ENCODE measurements around the gene REXO1.
"Not testable (repeated sequence)": the region's sequence is repeated elsewhere in the genome, so short reads cannot be mapped to it uniquely, and the experiment has no call there.

The REXO1 gene

GRCh38 chr19:1875265-1875645 is 27.0 kb upstream of the REXO1 start:
- not testable (repeated sequence) for H3K27me3 ChIP-seq (ENCODE audit: insufficient read depth, low read length); H3K4me1 ChIP-seq (ENCODE audit: control insufficient read depth, insufficient read depth, low read length, unreplicated experiment); H3K36me3 ChIP-seq (ENCODE audit: insufficient read depth, low read length); H2AFZ ChIP-seq (ENCODE audit: low read length, unreplicated experiment)
- Histone ChIP-seq H3K79me2 (ENCODE audit: control insufficient read depth, insufficient read depth, low read length, unreplicated experiment) (peaks cover 40% of the 10 kb centered on the region), H3K27ac (ENCODE audit: low read depth, low read length) (peak overlapping the region; percentile 87), H3K4me3 (ENCODE audit: low read depth, low read length) (peak overlapping the region; percentile 94)

DNA sequence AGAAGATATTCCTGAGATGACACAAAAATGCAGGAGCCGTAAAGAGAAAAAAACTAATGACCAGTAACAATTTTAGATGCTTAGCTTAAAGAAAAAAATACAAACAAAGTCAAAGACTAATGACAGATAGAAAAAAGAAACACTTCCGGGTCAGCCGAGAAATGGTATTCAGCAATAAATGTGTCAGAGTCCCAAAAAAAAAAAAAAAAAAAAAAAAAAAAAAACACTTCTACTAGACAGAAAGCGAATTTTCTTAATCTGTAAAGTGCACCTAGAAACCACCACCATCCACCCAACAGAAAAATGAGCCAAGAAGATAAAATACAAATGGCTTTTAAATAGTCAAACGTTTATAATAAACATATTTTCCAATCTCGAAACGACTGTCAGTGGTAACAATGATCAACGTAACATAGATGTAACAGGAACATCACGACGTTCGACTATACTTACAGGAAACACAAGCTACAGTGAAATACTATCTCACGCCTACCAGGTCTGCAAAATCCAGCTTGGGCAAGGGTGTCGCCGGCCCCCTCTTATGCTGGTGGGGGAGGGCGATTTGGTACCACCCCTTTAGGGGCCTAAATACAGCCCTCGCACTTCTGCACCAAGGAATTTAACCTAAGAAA is 26.4 kb upstream of the REXO1 start:
- peak overlapping the region; percentile 94 for H3K4me3 ChIP-seq (ENCODE audit: low read depth, low read length)
- no peak overlapping the region for H2AFZ ChIP-seq (ENCODE audit: low read length, unreplicated experiment)
- H3K79me2 ChIP-seq (ENCODE audit: control insufficient read depth, insufficient read depth, low read length, unreplicated experiment), result peaks cover 40% of the 10 kb centered on the region
- H3K27ac ChIP-seq (ENCODE audit: low read depth, low read length), result peak overlapping the region; percentile 60
- peaks cover 6% of the 10 kb centered on the region for H3K4me1 ChIP-seq (ENCODE audit: control insufficient read depth, insufficient read depth, low read length, unreplicated experiment)
- no peaks in the 10 kb centered on the region for H3K27me3 ChIP-seq (ENCODE audit: insufficient read depth, low read length)
- no peaks in the 10 kb centered on the region for H3K36me3 ChIP-seq (ENCODE audit: insufficient read depth, low read length)

DNA sequence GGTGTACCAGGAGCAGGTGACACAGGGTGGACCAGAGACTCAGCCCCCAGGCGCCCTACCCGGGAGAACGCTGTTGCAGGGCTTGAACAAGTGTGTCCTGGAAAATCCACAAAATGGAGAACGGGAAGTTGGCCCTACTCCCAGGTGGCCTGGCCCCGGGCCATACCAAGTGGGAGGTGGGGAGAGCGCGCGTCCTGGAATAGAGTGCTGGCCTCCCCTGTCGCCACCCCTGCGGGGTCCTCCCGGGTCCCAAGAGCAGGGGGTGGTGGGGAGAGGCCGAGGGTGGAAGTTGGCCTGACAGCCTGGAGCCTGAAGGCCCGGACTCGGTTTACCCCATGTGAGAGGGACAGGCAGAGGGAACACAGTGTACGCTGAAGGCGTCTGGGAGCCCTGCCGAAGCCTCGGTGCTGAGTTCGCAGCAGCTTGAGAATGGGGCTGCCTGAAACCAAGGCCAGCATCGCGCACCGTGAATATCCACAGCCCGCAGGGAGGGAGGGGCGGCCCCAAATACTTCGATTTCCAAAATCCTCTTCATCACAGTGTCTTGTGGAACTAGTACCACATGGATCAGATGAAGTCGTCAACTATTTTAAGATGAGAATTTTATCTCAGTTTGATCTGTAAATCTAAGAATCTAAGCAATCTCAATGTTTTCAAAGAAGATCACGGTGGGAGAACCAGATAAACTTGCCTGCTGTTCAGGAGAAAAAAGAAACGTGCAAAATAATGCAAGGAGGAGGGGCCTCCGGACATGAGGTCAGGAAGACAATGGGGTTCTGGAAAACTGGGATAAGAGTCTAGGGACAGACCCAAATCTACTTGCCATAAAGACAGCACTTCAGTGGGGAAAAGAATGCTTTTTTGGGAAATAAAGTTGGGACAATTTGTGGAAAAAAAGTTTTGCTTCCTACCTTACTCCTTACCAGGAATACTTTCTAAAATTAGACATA is 25.5 kb upstream of the REXO1 start:
- Histone ChIP-seq H3K4me1 (ENCODE audit: control insufficient read depth, insufficient read depth, low read length, unreplicated experiment) (peaks cover 6% of the 10 kb centered on the region), H3K27me3 (ENCODE audit: insufficient read depth, low read length) (no peaks in the 10 kb centered on the region), H3K36me3 (ENCODE audit: insufficient read depth, low read length) (no peaks in the 10 kb centered on the region), H3K4me3 (ENCODE audit: low read depth, low read length) (peak overlapping the region; percentile 94), H3K79me2 (ENCODE audit: control insufficient read depth, insufficient read depth, low read length, unreplicated experiment) (peaks cover 40% of the 10 kb centered on the region), H2AFZ (ENCODE audit: low read length, unreplicated experiment) (no peak overlapping the region), H3K27ac (ENCODE audit: low read depth, low read length) (peak overlapping the region; percentile 60)

DNA sequence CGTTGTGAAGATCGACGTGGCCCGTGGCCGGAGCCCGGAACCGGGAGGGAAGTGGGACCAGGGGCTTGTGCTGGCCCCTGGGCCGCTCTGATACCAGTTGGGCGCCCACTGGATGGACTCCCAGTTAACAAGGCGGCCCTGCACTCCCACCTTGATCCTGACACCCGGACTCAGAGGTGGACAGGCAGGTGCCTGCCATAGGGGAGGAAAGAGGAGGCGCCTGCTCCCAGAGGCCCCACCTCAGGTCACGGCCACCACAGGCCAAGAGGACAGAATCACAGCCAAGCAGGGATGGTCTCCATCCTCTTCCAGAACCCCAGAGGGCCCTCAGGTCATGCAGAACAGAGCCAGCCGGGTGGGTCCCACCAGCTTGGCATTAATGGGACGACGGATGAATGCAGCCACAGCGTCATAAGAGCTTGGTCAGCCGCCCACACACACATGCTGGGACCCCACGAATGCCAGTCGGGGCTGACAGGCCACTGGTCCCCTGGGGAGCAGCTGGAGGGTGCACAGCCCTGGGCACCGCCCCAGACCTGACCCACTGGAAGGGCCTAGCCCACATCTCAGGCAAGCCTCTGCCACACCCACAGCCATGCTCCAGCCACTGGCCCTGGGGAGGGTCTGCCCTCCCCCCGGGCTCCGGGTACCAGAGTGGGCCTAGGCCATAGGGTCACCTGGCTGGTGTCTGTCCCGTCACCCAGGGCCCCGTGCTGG is 24.7 kb upstream of the REXO1 start:
- Histone ChIP-seq H3K27ac (ENCODE audit: low read depth, low read length) (no peak overlapping the region), H3K4me1 (ENCODE audit: control insufficient read depth, insufficient read depth, low read length, unreplicated experiment) (peaks cover 6% of the 10 kb centered on the region), H3K4me3 (ENCODE audit: low read depth, low read length) (no peak overlapping the region), H2AFZ (ENCODE audit: low read length, unreplicated experiment) (no peak overlapping the region), H3K36me3 (ENCODE audit: insufficient read depth, low read length) (no peaks in the 10 kb centered on the region), H3K79me2 (ENCODE audit: control insufficient read depth, insufficient read depth, low read length, unreplicated experiment) (peaks cover 40% of the 10 kb centered on the region), H3K27me3 (ENCODE audit: insufficient read depth, low read length) (no peaks in the 10 kb centered on the region)

GRCh38 chr19:1871630-1872029 is 23.3 kb upstream of the REXO1 start:
- Histone ChIP-seq H3K27ac (ENCODE audit: low read depth, low read length) (no peak overlapping the region), H2AFZ (ENCODE audit: low read length, unreplicated experiment) (no peak overlapping the region), H3K4me3 (ENCODE audit: low read depth, low read length) (no peak overlapping the region), H3K36me3 (ENCODE audit: insufficient read depth, low read length) (no peaks in the 10 kb centered on the region), H3K4me1 (ENCODE audit: control insufficient read depth, insufficient read depth, low read length, unreplicated experiment) (peaks cover 6% of the 10 kb centered on the region), H3K79me2 (ENCODE audit: control insufficient read depth, insufficient read depth, low read length, unreplicated experiment) (peaks cover 40% of the 10 kb centered on the region), H3K27me3 (ENCODE audit: insufficient read depth, low read length) (no peaks in the 10 kb centered on the region)

- H2AFZ ChIP-seq (ENCODE audit: low read length, unreplicated experiment), result no peak overlapping the region
- no peaks in the 10 kb centered on the region for H3K36me3 ChIP-seq (ENCODE audit: insufficient read depth, low read length)
- no peak overlapping the region for H3K27ac ChIP-seq (ENCODE audit: low read depth, low read length)
- H3K4me1 ChIP-seq (ENCODE audit: control insufficient read depth, insufficient read depth, low read length, unreplicated experiment), result peaks cover 6% of the 10 kb centered on the region
- H3K79me2 ChIP-seq (ENCODE audit: control insufficient read depth, insufficient read depth, low read length, unreplicated experiment), result peaks cover 40% of the 10 kb centered on the region
- no peaks in the 10 kb centered on the region for H3K27me3 ChIP-seq (ENCODE audit: insufficient read depth, low read length)
- H3K4me3 ChIP-seq (ENCODE audit: low read depth, low read length), result no peak overlapping the region
These were observed 22.9 kb upstream of the REXO1 start for GRCh38 chr19:1871140-1871597.

DNA sequence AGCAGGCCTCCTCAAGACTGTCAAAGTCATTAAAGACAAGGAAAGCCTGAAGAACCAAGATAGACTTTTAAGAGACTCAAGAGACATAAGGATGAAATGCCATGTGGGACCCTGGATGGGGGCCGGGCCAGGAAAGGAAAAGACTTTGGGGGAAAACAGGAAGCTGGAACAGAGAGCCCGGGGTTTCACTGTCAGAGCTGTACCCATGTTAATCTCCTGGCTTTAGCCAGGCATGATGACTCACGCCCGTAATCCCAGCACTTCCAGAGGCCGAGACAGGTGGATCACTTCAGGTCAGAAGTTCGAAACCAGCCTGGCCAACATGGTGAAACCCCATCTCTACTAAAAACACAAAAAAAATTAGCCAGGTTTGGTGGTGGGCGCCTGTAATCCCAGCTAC is 20.7 kb upstream of the REXO1 start:
- H2AFZ ChIP-seq (ENCODE audit: low read length, unreplicated experiment), result no peak overlapping the region
- H3K27me3 ChIP-seq (ENCODE audit: insufficient read depth, low read length), result no peaks in the 10 kb centered on the region
- H3K4me1 ChIP-seq (ENCODE audit: control insufficient read depth, insufficient read depth, low read length, unreplicated experiment), result peaks cover 1% of the 10 kb centered on the region
- no peak overlapping the region for H3K4me3 ChIP-seq (ENCODE audit: low read depth, low read length)
- no peaks in the 10 kb centered on the region for H3K36me3 ChIP-seq (ENCODE audit: insufficient read depth, low read length)
- no peak overlapping the region for H3K27ac ChIP-seq (ENCODE audit: low read depth, low read length)
- H3K79me2 ChIP-seq (ENCODE audit: control insufficient read depth, insufficient read depth, low read length, unreplicated experiment), result peaks cover 25% of the 10 kb centered on the region

DNA sequence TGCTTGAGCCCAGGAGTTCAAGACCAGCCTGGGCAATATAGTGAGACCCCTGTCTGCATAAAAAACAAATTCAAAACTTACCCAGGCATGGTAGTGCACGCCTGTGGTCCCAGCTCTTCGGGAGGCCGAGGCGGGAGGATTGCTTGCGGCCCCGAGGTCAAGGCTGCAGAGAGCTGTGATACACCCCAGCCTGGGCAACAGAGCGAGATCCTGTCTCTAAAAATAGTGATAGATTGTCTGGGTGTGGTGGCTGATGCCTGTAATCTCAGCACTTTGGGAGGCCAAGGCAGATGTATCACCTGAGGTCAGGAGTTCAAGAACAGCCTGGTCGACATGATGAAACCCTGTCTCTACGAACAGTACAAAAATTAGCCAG is 19.1 kb upstream of the REXO1 start:
- no peak overlapping the region for H2AFZ ChIP-seq (ENCODE audit: low read length, unreplicated experiment)
- H3K4me3 ChIP-seq (ENCODE audit: low read depth, low read length), result no peak overlapping the region
- no peaks in the 10 kb centered on the region for H3K4me1 ChIP-seq (ENCODE audit: control insufficient read depth, insufficient read depth, low read length, unreplicated experiment)
- H3K79me2 ChIP-seq (ENCODE audit: control insufficient read depth, insufficient read depth, low read length, unreplicated experiment), result peaks cover 14% of the 10 kb centered on the region
- no peak overlapping the region for H3K27ac ChIP-seq (ENCODE audit: low read depth, low read length)
- no peaks in the 10 kb centered on the region for H3K36me3 ChIP-seq (ENCODE audit: insufficient read depth, low read length)
- H3K27me3 ChIP-seq (ENCODE audit: insufficient read depth, low read length), result no peaks in the 10 kb centered on the region

DNA sequence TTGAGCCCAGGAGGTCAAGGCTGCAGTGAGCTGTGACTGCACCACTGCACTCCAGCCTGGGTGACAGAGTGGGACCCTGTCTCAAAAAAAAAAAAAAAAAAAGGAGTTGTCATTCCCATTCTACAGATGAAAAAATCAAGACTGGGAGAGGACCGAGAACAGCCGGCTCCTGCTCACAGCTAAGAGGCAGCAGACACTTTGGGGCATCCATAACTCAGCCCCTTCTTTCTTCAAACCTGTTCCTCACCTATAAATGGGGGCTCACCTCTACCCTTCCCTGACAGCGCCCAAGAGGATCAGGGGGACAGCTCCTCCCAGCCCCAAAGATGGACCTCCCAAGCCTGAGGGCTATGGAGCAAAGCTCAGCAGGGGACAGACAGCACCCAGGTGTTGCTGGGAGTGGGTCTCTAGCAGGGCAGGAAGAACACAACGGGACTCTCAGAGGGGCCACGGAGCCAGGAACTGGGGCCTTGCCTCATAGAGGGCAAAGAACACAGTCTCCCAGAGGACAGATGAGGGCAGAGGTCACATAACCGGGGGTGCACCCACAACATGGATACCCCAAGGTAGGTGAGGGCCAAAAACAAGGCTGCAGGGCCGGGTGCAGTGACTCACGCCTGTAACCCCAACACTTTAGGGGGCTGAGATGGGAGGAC is 18.5 kb upstream of the REXO1 start:
- no peak overlapping the region for H3K4me3 ChIP-seq (ENCODE audit: low read depth, low read length)
- H3K27ac ChIP-seq (ENCODE audit: low read depth, low read length), result no peak overlapping the region
- no peaks in the 10 kb centered on the region for H3K4me1 ChIP-seq (ENCODE audit: control insufficient read depth, insufficient read depth, low read length, unreplicated experiment)
- H2AFZ ChIP-seq (ENCODE audit: low read length, unreplicated experiment), result no peak overlapping the region
- H3K79me2 ChIP-seq (ENCODE audit: control insufficient read depth, insufficient read depth, low read length, unreplicated experiment), result peaks cover 17% of the 10 kb centered on the region
- no peaks in the 10 kb centered on the region for H3K36me3 ChIP-seq (ENCODE audit: insufficient read depth, low read length)
- no peaks in the 10 kb centered on the region for H3K27me3 ChIP-seq (ENCODE audit: insufficient read depth, low read length)
